ENCODE measurements around the gene CTU2. TPM values are rescaled to one million over a fixed set of nuclear protein-coding genes. Genes with fewer than 3 reads are reported as not detected.

Gene CTU2
- total and polyA plus RNA-seq, 10 of the 15 experiments (the other 5 are each of a cell fraction or from before 2014, with no cell fraction given) = 0.32 to 44.5 (median 18.2) TPM

- TF ChIP-seq ZBTB11 (CRISPR knock-in tag; IDR thresholded peaks at IDR 0.05) = no peak
- TF ChIP-seq FOXM1 (IDR thresholded peaks at IDR 0.05; ENCODE audit: low read depth, low read length) = no peak
These were observed 25.4 kb downstream of the CTU2 start (continued) for GRCh38 chr16:88731699-88732098.

GRCh38 chr16:88732172-88732960, 26.1 kb downstream of the CTU2 start:
- H4K20me1 ChIP-seq (ENCODE audit: control insufficient read depth, insufficient read depth) = no peaks in the 10 kb centered on the region
- H3K4me3 ChIP-seq = no peak overlapping the region
- no peak for FAIRE-seq
- 75% methylated on average over 30 of the region's 30 CpGs for WGBS (ENCODE audit: insufficient coverage, insufficient replicate concordance, low lambda C conversion rate, missing lambda C conversion rate)
- no peaks in the 10 kb centered on the region for H3K9me3 ChIP-seq (replicated peaks; ENCODE audit: control insufficient read depth, insufficient read depth, low read length)
- RAD21 ChIA-PET (ENCODE audit: unreplicated experiment) = no interaction called here
- no peak overlapping the region for H3K27ac ChIP-seq (ENCODE audit: control insufficient read depth, insufficient read depth)
- no peak overlapping the region for H3K4me2 ChIP-seq (ENCODE audit: control insufficient read depth, insufficient read depth)
- no peaks in the 10 kb centered on the region for H3K79me2 ChIP-seq (ENCODE audit: control insufficient read depth, insufficient read depth, low read length)
- no peak overlapping the region for H2AFZ ChIP-seq (ENCODE audit: control insufficient read depth, low read depth, low read length)
- in situ Hi-C loops (cut with MboI) = no loop called here
- no peaks in the 10 kb centered on the region for H3K4me1 ChIP-seq (ENCODE audit: control insufficient read depth, insufficient read depth, low read length)
- no peaks in the 10 kb centered on the region for H3K27me3 ChIP-seq (replicated peaks in 1 of 2; ENCODE audit: control insufficient read depth in 2 of 2, insufficient read depth in 2 of 2, low read length in 1 of 2)
- no peak for TF ChIP-seq HDGF (IDR thresholded peaks at IDR 0.05)
- no peak for TF ChIP-seq ZNF217 (IDR thresholded peaks at IDR 0.05)
- TF ChIP-seq ATF3 (IDR thresholded peaks at IDR 0.05; ENCODE audit: borderline replicate concordance, extremely low read depth, low read depth, low read length) = no peak
- peaks cover 9 to 43% of the 10 kb centered on the region in 2 experiments; a peak in 3 of 4 replicates for H3K36me3 ChIP-seq (ENCODE audit: control insufficient read depth in 2 of 2, insufficient read depth in 2 of 2, low read length in 1 of 2)
- BruUV-seq (replicated peaks) = no TSS peak
- ATAC-seq = peak; percentile 23; the same call in 2 of the 3 replicates
- POLR2A ChIA-PET = no interaction called here
- CTCF ChIA-PET = no interaction called here
- intact Hi-C loops (cut with micrococcal nuclease; ENCODE audit: unreplicated experiment) = no loop called here
- no peak overlapping the region for H3K9ac ChIP-seq (ENCODE audit: control insufficient read depth, insufficient read depth, low read length)
- SMC1A ChIA-PET (ENCODE audit: uncharacterized antibody, unreplicated experiment) = no interaction called here
- no peak for DNase-seq (ENCODE audit: low read depth, low spot score)

Measured in GM12878 (cell line).